ENCODE results near the gene SPEM1.
A peak's percentile ranks its signal among the peaks of the same experiment; 100 is the strongest.

SPEM1 gene

GRCh38 chr17:7421186-7421585, 1.1 kb downstream of the SPEM1 start:
- no peak for DNase-seq

GRCh38 chr17:7423679-7424078, 3.6 kb downstream of the SPEM1 start:
- DNase-seq: no peak

- DNase-seq: no peak
Measured at GRCh38 chr17:7425316-7425715, 5.2 kb downstream of the SPEM1 start, which contains the start of gene SPEM2. Gene SPEM2, plus strand, starts transcription at chr17:7425616. Its CDS starts 73 bp downstream, at chr17:7425689.

- DNase-seq: no peak
Measured at GRCh38 chr17:7425756-7426155, 5.6 kb downstream of the SPEM1 start.

- no peak for DNase-seq
Measured at GRCh38 chr17:7426203-7426863, 6.2 kb downstream of the SPEM1 start.

GRCh38 chr17:7426896-7427489, 6.9 kb downstream of the SPEM1 start:
- no peak for DNase-seq

GRCh38 chr17:7427549-7427948, 7.4 kb downstream of the SPEM1 start:
- no peak for DNase-seq

GRCh38 chr17:7428557-7428956, 8.4 kb downstream of the SPEM1 start, which contains the start of gene SPEM3:
Gene SPEM3, plus strand, starts transcription at chr17:7428857. Its CDS starts 46 bp downstream, at chr17:7428903.
- no peak for DNase-seq

- no peak for DNase-seq
Measured at GRCh38 chr17:7429722-7430121, 9.6 kb downstream of the SPEM1 start.

GRCh38 chr17:7431231-7431630, 11.1 kb downstream of the SPEM1 start:
- DNase-seq: no peak

- no peak for DNase-seq
Measured at GRCh38 chr17:7432296-7432695, 12.2 kb downstream of the SPEM1 start.

- DNase-seq: peak; percentile 46 to 90 (median 74)
Measured at GRCh38 chr17:7435676-7436555, 15.8 kb downstream of the SPEM1 start.

GRCh38 chr17:7436556-7437368, 16.6 kb downstream of the SPEM1 start:
- DNase-seq: peak; percentile 69 to 86 (median 74)

GRCh38 chr17:7437369-7437863, 17.3 kb downstream of the SPEM1 start:
- no peak for DNase-seq

- peak in 5 of 6 experiments; percentile 41 to 62 (median 50) for DNase-seq
Measured at GRCh38 chr17:7437950-7438614, 18.0 kb downstream of the SPEM1 start.

- peak in 1 of 6 experiments; percentile 44 for DNase-seq
Measured at GRCh38 chr17:7438656-7439460, 18.7 kb downstream of the SPEM1 start.

- DNase-seq: peak in 2 of 6 experiments; percentile 13 to 24
Measured at GRCh38 chr17:7439462-7440112, 19.5 kb downstream of the SPEM1 start, which contains the start of gene FGF11. Gene FGF11, plus strand, starts transcription at chr17:7439512. Its CDS starts 109 bp downstream, at chr17:7439621.

- peak in 4 of 6 experiments; percentile 33 to 41 (median 34) for DNase-seq
Measured at GRCh38 chr17:7440113-7440833, 20.1 kb downstream of the SPEM1 start.

GRCh38 chr17:7440834-7441195, 20.7 kb downstream of the SPEM1 start:
- no peak for DNase-seq

- no peak for DNase-seq
Measured at GRCh38 chr17:7441266-7441665, 21.1 kb downstream of the SPEM1 start.

Data from stimulated activated naive CD4-positive, alpha-beta T cell (primary cell).